HK-2 (cell line): ENCODE measurements around the gene HOXC10.

ENCODE experiments used
- DNase-seq: peaks from one replicate; pipeline ENCODE4 v3.0.0-alpha.2; 2018; ENCODE audit not compliant: unreplicated experiment

Gene HOXC10

DNA sequence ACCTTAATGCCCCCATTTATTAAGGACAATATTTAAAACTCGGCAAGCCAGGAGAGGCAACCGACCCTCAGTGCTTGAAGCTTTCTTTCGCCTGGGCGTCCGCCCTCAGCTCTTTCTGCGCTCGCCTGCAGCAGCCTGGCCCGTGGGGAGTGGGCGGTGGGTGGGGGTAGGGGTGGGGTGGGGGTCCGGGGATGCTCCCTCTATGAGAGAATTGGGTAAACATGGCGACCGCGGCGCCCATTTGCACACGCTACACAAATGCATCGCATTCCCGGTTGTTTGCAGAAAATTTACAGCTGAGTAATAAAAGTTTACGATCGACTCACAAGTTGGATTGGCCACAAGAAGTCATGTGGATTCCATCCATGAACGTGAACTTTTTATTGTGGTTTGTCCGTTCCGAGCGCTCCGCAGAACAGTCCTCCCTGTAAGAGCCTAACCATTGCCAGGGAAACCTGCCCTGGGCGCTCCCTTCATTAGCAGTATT is 31.6 kb downstream of the HOXC10 start:
- DNase-seq, result peak; percentile 37

DNA sequence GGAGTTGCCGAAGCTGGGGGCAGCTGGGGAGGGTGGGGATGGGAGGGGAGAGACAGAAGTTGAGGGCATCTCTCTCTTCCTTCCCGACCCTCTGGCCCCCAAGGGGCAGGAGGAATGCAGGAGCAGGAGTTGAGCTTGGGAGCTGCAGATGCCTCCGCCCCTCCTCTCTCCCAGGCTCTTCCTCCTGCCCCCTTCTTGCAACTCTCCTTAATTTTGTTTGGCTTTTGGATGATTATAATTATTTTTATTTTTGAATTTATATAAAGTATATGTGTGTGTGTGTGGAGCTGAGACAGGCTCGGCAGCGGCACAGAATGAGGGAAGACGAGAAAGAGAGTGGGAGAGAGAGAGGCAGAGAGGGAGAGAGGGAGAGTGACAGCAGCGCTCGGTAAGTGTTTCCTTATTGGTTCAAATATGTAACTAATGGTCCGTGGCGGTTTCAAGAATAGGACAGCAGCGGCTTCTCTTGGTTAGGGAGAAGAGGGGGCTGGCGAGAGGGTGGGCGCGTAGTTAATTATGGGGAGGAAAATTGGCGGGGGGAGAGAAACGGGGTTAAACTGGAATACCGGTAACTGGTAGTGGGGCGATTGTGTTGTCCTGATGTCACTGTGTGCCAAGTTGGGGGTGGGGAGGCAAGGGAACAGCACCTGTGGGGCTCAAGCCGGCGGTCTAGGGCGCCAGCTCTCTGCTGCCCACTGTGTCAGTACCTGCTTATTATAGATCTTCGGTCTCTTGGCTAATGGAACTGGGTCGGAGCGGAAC is 32.3 kb downstream of the HOXC10 start:
- peak; percentile 42 for DNase-seq

DNA sequence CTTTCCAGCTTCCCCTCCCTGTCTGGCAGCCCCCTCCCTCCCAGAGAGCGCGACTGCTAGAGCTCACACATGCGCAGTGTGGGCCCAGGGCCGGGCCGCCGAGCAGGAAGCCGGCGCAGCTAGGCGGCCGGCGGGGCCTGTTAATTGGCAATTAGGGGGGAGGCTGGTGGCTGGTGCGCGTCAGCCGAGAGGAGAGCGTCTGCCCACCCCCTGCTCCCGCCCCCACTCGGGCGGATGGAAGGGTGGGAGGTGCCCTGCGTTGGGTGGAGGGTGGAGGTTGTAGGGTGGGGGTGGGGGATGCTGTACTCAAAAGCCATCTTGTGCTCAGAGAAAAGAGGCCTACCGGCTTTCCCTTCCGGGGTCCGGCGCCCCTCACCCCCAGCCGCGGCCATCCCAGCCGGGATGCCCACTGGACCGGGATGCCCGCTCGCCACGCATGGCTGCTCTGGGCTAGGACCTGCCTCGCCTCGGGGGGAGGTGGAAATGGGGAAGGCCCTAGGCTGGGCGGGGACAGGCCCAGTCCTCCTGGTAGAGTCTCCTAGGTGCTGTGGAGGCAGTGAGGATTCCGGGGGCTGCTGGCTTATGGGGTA is 33.0 kb downstream of the HOXC10 start:
- peak; percentile 95 for DNase-seq

DNA sequence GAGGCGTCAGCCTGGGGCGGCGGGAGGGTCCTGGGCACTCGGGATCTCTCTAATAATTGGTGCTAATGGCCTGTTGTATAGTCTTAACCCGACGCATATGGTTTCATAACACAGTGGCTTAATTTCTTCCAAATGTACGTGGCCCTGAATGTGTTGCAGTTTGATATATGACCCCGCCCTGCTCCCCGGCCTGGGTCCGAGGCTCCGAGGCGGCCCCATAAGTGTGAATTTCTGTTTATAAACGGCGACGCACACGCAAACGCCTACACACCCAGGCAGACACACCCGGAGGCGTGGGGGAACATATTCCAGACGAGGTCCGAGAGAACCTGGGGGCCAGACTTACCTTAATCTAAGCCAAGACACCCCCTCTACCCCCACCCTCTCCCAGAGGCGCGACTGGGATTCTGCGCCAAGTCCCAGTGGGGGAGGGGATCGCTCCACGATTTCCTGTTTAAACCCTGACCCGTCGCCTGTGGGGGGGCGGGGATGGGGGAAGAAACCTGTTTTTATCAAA is 33.6 kb downstream of the HOXC10 start:
- peak; percentile 70 for DNase-seq

DNA sequence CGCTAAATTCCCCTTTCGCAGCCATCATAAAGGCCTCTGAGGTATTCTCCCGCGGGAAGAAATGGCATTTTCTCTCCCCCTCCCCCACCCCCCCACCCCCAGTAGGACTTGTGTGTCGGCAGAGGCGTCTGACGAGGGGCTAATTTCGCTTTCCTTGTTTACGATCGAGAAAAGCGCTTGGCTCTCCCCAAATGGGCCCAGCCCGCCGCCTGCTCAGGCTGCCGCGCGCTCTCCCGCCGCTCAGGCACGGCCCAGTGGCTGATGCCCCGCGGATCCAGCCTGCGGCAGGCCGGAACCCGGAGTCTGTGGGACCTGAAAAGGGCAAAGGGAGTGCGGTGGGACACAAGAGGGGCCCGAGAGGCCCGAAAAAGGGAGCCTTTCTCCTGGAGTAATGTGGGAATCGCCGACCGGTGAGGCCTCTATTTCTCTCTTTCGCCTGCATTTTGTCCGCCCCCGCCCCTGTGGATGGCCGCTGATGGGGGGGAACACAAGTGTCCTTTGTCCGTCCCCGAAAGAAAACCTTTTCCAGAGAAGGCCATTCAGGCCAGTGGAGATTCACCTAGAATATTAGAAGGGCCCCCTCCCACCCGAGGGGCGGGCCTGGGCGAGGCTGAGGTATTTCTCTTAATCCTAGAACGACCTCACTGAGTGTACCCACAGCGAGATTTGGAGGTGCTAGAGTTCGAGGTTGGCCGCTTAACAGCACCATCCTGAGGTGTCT is 34.3 kb downstream of the HOXC10 start:
- peak; percentile 54 for DNase-seq

DNA sequence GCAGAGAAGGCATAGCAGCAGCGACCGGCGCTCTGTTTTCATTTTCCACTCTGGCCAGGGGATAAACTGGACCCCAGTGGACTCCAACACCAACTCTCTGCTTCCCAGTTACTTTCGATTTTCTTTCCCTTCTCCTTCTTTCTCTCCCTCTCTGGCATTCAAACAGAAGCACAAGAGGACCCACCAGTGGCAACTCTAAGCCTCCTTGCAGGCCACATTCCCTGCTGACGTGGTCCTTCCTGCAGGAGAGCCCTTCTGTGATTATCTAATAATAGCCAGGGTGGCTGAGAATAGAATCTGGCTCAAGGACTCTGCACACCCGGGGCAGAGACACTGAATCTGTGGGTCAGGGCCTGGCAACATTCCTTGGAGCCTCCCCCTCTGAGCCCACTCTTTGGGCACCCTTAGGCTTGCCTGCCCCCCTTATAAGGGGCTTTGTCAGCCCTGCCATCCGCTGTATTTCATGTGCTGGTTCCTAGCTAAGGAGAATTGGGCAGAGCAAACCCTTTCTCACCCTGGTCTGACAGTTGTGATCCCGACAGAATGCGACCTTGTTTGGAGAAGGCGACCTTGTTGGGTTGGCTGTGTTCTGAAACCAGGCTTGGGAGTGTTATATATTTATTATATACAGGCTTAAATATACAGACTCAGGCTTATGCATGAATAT is 35.1 kb downstream of the HOXC10 start:
- no peak for DNase-seq

DNA sequence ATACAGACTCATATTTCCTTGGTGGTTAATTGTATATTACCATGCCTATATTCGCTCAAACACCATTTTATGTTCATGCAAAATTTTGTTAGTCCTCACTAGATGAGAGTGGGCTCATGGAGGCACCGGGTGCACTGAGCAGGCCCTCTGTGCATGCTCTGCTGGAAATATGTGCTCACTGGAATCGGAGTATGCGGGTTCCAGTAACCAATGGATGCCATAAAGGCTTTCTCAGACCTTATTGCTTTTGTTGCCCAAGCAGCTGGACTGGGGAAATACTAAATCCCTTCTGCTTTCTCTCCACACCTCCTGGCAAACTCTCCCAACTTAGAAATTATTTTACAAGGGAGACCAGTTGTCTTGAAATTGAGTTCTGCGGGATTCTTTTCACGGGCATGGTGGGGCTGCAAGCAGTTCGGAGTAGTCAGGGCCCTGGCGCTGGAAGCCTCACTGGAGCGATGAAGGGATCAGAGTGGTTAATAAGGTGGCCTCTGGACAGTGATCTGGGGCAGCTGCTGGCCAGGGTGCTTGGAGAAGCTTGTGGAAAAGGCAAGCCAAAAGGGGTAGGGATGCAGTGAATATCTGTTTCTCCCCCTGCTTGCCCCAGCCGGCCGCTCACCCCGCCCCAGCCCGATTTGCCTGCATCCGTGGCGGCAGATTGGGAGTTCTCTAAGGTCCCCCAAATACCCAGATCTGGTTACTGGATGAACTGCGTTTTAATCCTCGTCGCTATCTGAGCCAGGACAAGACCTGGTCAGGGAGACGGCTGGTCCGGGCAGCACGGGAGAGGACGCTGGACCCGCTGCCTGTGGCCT is 35.9 kb downstream of the HOXC10 start:
- DNase-seq, result no peak

DNA sequence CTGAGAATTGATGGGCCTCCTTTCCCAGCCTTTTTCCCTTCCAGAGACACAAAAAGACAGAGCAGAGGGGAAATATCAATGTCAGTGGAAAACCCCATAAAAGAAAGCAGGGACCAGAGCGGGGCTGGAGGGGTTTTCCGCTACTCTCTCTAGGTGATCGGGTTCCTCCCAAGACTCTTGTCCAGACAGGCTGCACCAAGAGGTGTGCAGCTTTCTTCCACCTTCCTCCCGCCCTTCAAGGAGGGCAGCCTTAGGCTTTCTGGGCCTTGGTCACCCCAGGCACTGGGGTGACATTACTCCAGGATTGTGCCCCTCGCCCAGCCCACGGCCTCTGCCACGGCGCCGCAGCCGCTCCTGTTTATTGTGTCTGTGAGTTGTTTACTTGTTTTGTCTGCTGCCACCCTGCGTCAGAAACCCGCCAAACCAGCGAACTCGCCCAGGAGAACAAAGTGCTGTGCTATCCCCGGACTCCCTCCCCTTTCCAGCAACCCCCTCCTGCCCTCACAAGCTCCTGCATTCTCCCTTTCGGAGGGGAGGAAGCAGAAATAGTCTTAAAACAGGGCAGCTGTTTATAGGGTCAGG is 36.6 kb downstream of the HOXC10 start:
- no peak for DNase-seq

DNA sequence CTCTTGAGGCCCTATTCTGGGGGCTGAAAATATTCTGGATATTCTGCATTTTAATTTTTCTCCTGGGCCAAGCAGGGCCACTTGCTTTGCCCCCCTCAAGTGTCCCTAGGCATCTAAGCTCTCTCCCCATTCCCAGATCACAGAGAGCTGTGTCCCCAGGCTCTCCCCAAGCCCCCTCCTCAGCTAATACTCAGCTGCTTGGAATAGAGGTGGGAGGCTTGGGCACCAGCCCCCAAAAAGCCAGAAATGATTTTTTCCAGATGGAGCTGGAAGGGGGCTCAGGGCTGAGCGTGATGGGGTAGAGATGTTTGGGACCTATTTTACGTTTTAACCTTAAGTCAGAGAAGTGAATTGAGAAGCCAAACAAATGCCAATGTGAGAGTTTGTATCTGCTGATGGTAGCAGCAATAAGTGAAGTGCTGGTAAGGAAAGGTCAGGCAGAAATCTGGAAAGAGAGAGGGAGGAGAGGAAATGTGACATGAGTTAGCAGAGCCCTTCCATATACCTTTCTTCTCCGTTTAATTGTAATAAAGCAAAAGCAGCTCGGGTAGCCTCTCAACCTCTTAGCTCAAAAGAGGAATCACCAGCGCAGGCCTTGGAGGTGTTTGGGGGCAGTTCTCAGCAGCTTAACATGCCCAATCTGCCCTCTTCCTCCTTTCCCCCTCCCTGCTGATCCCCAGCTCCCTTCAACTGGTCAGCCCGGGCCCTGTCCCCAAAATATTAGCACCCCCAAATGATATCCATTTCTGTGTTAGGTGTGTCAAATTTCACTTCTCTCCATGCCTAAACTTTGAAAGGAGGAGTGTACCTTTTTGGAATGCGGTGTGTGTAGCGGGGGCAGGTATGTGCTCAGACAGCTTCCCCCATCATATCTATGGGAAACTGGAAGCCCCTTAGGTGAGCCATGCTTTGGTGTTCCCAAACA is 38.3 kb downstream of the HOXC10 start:
- no peak for DNase-seq

DNA sequence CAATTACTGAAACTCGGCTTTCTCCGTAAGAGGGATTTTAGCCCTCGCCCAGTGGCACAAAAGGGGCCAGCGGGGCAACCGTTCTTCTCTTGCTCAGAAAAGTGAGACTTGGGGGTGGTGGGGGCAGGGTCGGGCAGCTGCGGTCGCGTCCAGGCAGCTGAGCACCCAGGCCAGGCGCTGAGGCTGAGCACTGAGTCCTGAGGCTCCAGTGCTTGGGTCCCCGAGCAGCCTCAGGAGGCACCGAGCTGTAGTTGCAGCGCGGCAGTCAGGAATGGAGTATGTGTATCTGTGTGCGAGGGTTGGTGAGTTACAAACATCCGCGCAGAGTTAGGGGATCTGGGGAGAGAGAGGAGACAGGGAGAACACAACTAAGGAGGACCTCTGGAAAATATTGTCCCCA is 39.2 kb downstream of the HOXC10 start:
- DNase-seq, result no peak

DNA sequence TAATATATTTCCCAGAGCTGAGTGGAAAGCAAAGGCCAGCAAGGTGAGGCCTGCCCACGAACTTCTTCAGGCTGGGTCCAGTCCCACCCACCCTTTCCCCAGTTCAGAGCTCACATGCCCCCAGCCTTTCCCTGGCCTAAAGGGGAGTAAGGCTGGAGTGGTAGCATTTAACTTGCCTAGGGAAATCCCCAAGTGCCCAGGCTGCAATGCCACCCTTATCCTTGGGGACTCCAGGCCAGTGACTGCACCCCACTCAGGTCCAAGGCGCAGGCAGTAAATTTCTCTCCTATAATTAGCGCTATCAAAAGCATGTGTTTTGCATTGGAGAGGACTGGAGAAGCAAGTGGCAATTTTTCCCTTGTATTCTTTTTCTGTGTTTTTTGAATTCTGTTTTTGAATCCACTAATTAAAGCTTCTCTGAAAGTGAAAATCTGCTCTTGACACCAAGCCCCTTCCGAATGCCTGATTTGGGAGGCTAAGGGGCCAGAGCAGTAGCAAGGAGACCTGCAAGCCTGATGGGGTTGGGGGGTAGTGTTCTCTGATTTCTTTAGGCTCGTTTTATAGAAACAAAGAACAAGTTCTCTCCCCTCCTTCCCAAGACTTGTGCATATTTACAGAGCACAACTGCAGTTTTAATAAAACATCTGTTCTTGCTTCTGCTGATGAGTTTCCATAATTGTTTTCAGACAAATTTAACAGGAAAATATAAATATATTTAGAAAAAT is 39.8 kb downstream of the HOXC10 start:
- DNase-seq, result no peak

DNA sequence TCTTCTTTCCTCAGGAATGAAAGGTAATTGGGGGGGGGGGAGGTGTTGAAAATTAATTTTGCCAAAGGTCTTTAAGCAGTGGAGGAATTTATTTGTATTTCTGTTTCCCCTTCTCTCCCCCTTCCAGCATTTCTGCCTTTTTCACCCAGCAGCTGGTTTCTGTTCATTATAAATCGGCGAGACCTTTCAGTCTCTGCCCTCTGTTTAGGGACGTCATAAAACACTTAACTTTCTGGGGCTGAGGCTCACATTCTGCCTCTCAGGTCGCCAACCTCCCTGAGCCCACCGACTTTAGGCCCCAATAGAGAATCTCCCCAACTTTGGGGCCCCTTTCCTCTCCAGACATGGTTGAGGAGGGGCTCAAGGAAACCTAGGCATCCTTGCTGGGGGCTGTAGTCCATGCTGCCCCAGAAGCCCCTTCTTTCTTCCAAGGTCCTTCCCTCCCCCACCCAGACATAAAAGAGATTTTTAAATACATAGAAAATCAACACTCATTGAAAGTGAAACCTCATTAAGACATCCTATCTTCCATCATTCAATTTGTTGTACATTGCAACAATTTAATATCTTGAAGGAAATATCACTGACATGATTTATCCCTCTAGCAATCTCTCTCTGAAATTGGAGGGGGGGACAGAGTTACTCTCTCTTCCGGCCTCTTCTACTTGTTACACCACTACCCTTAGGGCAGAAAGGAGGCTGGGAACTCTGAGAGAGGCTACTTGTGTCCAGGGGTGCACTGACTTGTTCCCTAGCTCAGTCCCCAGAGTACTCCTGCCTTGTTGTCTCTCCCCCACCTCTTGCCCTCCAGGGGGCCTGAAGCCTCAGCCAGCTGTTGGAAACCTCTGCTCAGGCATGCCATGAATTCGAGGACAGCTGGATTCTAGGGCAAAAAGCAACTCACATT is 40.8 kb downstream of the HOXC10 start:
- DNase-seq, result no peak

DNA sequence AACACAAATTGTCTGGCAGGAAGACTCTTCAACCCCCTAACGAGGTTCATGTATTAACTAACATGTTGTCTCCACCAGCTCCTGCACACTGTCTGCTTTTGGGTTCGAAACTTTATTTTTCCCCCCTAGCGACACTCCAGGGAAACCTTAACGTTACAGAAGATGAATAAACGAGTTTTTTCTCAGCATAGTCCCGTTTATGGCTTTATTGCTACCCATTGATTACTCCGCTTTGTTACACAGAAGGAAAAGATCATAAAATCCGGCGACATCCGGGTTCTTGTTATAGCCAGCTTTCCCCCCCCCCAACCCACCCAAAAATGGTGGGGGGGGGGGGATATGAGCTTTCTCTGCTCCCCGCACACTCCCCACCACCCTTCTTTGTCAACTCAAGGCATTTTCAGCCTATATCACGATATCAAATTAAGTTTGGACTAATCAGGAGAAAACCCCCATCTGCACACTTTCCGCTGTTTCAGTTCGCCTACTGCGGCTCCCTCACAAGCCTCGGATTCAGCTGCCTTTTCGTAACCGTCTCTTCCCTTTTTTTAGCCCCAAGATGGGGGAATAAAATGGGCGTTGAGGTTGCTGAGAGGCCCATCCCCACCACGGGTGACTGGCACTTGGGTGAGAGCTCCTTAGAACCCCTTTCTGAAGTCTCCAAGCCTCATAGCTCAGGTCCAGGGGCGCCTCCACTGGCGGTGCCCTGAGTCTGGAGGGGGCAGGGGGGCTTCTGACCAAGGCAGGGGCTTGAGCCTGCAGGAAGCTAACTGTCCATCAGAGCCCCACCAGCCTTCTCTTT is 41.9 kb downstream of the HOXC10 start:
- no peak for DNase-seq

DNA sequence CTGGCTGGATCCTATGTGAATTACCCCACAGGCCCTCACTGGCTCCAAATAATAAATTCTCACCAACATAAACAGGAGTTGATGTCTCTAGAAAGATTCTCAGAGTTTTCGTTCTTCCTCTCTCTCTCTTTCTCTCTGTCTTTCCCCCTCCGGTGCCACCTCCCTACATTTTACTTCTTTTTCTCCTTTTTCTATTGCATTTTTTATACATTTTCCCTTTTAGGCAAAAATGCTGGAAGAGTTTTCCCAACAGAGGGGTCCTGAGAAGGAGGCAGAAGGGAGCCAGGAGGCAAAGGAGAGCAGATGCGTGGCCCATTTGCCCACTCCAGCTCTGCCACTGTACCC is 42.5 kb downstream of the HOXC10 start:
- DNase-seq, result no peak

DNA sequence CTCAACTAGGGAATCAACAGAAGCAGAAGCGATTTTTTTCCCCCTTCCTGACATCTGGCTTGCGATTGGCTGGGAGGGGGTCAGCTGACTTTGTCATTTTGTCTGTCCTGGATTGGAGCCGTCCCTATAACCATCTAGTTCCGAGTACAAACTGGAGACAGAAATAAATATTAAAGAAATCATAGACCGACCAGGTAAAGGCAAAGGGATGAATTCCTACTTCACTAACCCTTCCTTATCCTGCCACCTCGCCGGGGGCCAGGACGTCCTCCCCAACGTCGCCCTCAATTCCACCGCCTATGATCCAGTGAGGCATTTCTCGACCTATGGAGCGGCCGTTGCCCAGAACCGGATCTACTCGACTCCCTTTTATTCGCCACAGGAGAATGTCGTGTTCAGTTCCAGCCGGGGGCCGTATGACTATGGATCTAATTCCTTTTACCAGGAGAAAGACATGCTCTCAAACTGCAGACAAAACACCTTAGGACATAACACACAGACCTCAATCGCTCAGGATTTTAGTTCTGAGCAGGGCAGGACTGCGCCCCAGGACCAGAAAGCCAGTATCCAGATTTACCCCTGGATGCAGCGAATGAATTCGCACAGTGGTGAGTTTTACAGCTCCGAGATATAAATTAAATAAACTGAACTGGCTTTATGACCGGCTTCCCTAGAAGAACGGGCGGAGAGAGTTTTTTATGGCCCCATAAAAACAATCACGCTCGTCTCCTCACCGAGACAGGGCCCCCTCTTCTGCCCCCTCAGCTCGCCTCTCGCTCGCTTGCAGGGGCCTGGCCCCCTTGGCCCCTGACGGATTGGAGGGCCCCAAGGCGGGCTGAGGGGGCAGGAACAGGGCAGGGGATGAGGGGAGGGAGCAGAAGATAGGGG is 43.6 kb downstream of the HOXC10 start, which contains the start of gene HOXC6:
HOXC6 (plus strand) TSS at position 127 of the 888 bp plus-strand sequence; CDS start at position 209, 82 bp downstream.
- DNase-seq, result no peak
